Activated CD8-positive, alpha-beta memory T cell treated with anti-CD3 and anti-CD28 coated beads, Interleukin-2, amount 10 ng/mL, durations not matched to agents 7 days and 5 days (primary cell): Measurements from ENCODE around the gene LZIC. TPM values are rescaled to one million over a fixed set of nuclear protein-coding genes. Genes with fewer than 3 reads are reported as not detected.
A peak's percentile ranks its signal among the peaks of the same experiment; 100 is the strongest.

Experiments
- ATAC-seq: fragments of 150-1000 bp; cut with Tn5 transposase; one replicate; pipeline ENCODE4 v1.10.0; 2021; ENCODE audit warnings: moderate library complexity
- CTCF ChIA-PET: fragments of 350-600 bp; sonication (Branson Sonifier 250); formaldehyde crosslinking; loops from one replicate; lab custom pipeline; 2021; ENCODE audit warnings: antibody characterized with exemption; lab: Charles Lee
- DNase-seq: peaks from one replicate; pipeline ENCODE4 v3.0.0-alpha.2; 2020
- H3K27ac Mint-ChIP-seq: one replicate; pipeline ENCODE4 v1.8.0; 2021; ENCODE audit warnings: mild to moderate bottlenecking, mixed read lengths
- H3K27me3 Mint-ChIP-seq: one replicate; pipeline ENCODE4 v1.8.0; 2021; ENCODE audit warnings: mixed read lengths
- H3K36me3 Mint-ChIP-seq: one replicate; pipeline ENCODE4 v1.8.0; 2021; ENCODE audit warnings: mild to moderate bottlenecking, mixed read lengths
- H3K4me1 Mint-ChIP-seq: one replicate; pipeline ENCODE4 v1.8.0; 2021; ENCODE audit warnings: mixed read lengths
- H3K4me3 Mint-ChIP-seq: one replicate; pipeline ENCODE4 v1.8.0; 2021; ENCODE audit warnings: mild to moderate bottlenecking, moderate library complexity, mixed read lengths
- H3K9me3 Mint-ChIP-seq: one replicate; pipeline ENCODE4 v1.8.0; 2022; ENCODE audit warnings: low read depth, mixed read lengths
- microRNA-seq: library from miRNA; unstranded; fragments of <30 nt; microRNA quantifications from one replicate; pipeline ENCODE4 v1.2.0, GENCODE V29; 2022
- total RNA-seq, 2 experiments: library from RNA; stranded (reverse); gene quantifications; one replicate each; pipeline ENCODE4 v1.2.3, GENCODE V29; 2021

Gene LZIC
- total RNA-seq, 2 experiments from 2014 or later, result 25.0 to 27.7 TPM

DNA sequence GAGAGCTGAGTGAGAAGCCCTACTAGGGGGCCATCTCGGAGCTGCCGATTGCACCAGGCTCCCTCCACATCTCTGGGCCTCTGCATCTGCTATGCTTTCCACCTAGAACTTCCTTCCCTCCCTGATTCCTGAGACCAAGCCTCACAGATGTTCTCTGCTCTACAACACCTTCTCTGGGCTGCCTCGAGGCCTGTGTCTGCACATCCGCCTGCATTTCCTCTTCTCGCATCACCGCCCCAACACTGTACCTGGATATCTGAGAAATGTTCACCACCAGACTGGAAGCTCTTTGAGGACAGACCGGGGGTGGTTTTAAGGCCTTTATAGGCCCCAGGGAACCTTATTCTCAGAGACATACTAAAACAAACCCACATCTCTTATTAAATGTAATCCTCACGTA lies 53.8 kb downstream of the LZIC start:
- DNase-seq, result no peak
- no peaks in the 10 kb centered on the region for H3K27me3 Mint-ChIP-seq
- H3K9me3 Mint-ChIP-seq, result no peaks in the 10 kb centered on the region
- H3K4me1 Mint-ChIP-seq, result peaks cover 15% of the 10 kb centered on the region
- H3K27ac Mint-ChIP-seq, result no peak overlapping the region
- no peak overlapping the region for H3K4me3 Mint-ChIP-seq
- CTCF ChIA-PET, result interaction anchor here (4.1 kb wide), 1 partner anchor 16 kb away, joined by 15 read pairs; no protein-coding TSS in a partner anchor
- H3K36me3 Mint-ChIP-seq, result no peaks in the 10 kb centered on the region
- ATAC-seq, result no peak

- DNase-seq, result no peak
- Mint-ChIP-seq H3K27me3 (no peaks in the 10 kb centered on the region), H3K4me1 (peaks cover 13% of the 10 kb centered on the region), H3K27ac (no peak overlapping the region), H3K36me3 (no peaks in the 10 kb centered on the region), H3K4me3 (no peak overlapping the region), H3K9me3 (no peaks in the 10 kb centered on the region)
- CTCF ChIA-PET, result interaction anchor here (4.1 kb wide), 1 partner anchor 15 kb away, joined by 15 read pairs; no protein-coding TSS in a partner anchor
- no peak for ATAC-seq
Observed at GRCh38 chr1:9888886-9889285, 54.3 kb downstream of the LZIC start.

DNA sequence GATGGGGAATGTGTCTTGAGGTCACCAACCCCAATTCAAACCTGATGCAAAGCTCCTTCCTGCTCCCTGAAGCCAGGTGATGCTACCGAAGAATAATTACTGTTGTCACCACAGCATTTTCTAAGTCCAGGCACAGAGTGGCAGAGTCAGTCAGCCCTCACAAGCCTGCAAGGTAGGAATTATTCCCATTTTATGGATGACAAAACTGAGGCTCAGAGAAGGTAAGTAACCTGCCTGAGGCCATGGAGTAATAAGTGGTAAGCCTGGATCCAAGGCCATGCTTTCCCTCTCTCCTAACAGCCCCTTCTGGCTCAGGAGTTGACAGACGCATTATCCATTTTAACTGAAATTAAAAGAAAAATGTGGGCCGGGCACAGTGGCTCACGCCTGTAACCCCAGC lies 56.1 kb downstream of the LZIC start:
- H3K9me3 Mint-ChIP-seq, result no peaks in the 10 kb centered on the region
- CTCF ChIA-PET, result no interaction called here
- peaks cover 15% of the 10 kb centered on the region for H3K4me1 Mint-ChIP-seq
- ATAC-seq (no peak), DNase-seq (no peak)
- H3K27ac Mint-ChIP-seq, result no peak overlapping the region
- no peak overlapping the region for H3K4me3 Mint-ChIP-seq
- no peaks in the 10 kb centered on the region for H3K27me3 Mint-ChIP-seq
- H3K36me3 Mint-ChIP-seq, result no peaks in the 10 kb centered on the region

DNA sequence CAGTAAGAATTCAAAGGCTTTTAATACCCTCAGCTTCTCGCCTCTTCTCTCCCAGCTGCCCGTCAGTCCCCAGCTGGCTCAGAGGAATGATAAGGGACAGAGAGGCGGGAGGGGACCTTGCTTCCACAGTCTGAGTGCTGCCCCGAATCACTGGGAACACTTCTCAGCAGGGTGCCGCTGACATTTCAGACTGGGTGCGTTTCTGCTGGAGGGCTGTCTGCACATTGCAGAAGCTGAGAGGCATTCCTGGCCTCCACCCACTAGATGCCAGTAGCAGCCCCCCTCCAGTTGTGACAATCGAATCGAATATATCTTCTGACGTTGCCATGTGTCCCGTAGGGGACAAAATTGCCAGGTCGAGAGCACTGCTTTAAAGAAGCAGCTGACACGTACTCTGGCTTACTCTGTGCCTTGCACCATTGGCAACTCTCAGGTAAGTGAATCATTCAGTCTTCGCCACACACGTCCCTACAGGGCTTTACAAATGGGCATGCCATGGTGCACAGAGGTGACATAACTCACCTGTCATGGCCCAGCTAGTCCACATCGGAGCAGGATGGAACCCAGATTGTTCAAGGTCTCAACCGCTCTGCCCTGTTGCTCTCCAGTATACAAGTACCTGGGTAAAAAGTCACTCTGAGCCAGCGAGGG lies 57.0 kb downstream of the LZIC start:
- no peaks in the 10 kb centered on the region for H3K36me3 Mint-ChIP-seq
- DNase-seq, result no peak
- H3K4me1 Mint-ChIP-seq, result peaks cover 23% of the 10 kb centered on the region
- ATAC-seq, result no peak
- CTCF ChIA-PET, result no interaction called here
- no peaks in the 10 kb centered on the region for H3K9me3 Mint-ChIP-seq
- H3K27ac Mint-ChIP-seq, result no peak overlapping the region
- no peaks in the 10 kb centered on the region for H3K27me3 Mint-ChIP-seq
- no peak overlapping the region for H3K4me3 Mint-ChIP-seq

DNA sequence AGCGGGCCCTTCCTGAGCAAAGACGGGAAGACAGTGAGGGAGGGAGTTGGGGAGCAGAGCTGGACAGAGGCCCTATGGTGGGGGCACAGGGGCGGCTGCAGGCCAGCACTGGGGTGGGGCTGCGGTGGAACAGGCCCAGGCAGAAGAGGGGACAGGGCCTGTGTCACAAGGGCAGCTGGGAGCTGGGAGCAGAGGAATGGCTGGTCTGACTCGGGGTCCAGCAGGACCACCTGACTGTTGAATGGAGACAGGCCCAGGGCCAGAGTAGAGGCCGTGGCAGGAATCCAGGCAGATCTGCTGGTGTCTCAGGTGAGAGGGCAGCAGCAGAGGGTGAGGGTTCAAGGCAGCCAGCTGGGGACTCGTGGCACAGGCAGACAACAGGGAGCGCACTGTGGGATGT lies 58.4 kb downstream of the LZIC start:
- Mint-ChIP-seq H3K36me3 (no peaks in the 10 kb centered on the region), H3K27ac (peak overlapping the region; percentile 26), H3K9me3 (no peaks in the 10 kb centered on the region), H3K4me1 (peaks cover 25% of the 10 kb centered on the region), H3K4me3 (no peak overlapping the region), H3K27me3 (no peaks in the 10 kb centered on the region)
- ATAC-seq (no peak), DNase-seq (no peak)
- CTCF ChIA-PET, result interaction anchor here (1.4 to 3.4 kb wide), 3 partner anchors 9 to 99 kb away, joined by 3 to 11 read pairs (median 4); no protein-coding TSS in a partner anchor

DNA sequence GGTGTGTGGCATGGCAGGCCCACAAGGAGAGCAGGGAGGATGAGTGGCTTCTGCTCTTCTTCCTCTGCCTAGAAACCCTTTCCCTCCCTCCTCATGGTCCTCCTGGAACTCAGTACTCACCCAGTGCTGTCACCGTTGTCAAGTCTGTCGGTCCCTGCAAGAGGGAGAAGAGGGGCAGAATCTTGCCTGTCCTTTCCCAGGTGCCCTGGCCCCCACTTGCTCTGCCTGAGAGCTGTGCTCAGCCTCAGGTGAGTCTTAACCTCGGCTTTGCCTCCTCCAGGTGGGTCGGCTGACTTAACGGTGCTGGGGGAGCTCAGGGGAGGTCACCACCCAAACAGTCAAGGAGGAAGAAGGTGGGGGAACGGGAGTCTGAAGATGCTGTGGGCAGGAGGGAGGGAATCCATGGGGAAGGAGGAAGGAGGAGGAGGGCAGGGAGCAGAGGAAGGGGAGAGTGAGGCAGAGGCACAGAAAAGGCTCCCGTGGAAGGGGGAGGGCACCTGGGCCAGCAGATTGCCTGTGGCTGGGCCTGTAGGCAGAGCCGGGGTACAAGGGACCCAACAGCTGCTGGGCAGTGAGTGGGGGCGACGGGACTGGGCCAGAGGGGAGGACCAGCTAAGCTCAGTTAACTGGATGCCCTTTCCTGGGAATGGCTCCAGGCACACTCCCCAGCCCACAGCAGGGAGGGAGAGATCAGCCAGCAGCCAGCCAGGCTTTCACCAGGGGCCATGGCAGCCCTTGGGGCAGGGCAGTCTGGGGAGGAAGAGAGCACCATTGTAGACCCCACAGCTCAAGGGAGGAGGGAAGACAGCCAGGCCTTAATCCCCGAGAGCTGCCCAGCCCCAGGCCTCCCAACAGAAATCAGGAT lies 59.4 kb downstream of the LZIC start:
- H3K9me3 Mint-ChIP-seq, result no peaks in the 10 kb centered on the region
- H3K4me3 Mint-ChIP-seq, result no peak overlapping the region
- no peaks in the 10 kb centered on the region for H3K36me3 Mint-ChIP-seq
- no peak for DNase-seq
- ATAC-seq, result no peak
- CTCF ChIA-PET, result interaction anchor here (1.4 to 3.4 kb wide), 3 partner anchors 8 to 98 kb away, joined by 3 to 11 read pairs (median 4); no protein-coding TSS in a partner anchor
- H3K27ac Mint-ChIP-seq, result peak overlapping the region; percentile 87
- H3K27me3 Mint-ChIP-seq, result no peaks in the 10 kb centered on the region
- H3K4me1 Mint-ChIP-seq, result peaks cover 25% of the 10 kb centered on the region

GRCh38 chr1:9882945-9883303 lies 60.3 kb downstream of the LZIC start:
- H3K27ac Mint-ChIP-seq, result peak overlapping the region; percentile 87
- H3K36me3 Mint-ChIP-seq, result no peaks in the 10 kb centered on the region
- no peaks in the 10 kb centered on the region for H3K9me3 Mint-ChIP-seq
- H3K27me3 Mint-ChIP-seq, result no peaks in the 10 kb centered on the region
- DNase-seq, result no peak
- no peak for ATAC-seq
- peaks cover 25% of the 10 kb centered on the region for H3K4me1 Mint-ChIP-seq
- CTCF ChIA-PET, result interaction anchor here (0.6 to 3.4 kb wide), 9 partner anchors 8 to 768 kb away, joined by 3 to 11 read pairs (median 3); no protein-coding TSS in a partner anchor
- no peak overlapping the region for H3K4me3 Mint-ChIP-seq

GRCh38 chr1:9882296-9882944 lies 60.8 kb downstream of the LZIC start:
- no peaks in the 10 kb centered on the region for H3K9me3 Mint-ChIP-seq
- no peaks in the 10 kb centered on the region for H3K27me3 Mint-ChIP-seq
- H3K4me1 Mint-ChIP-seq, result peaks cover 25% of the 10 kb centered on the region
- peak; percentile 72 for DNase-seq
- H3K27ac Mint-ChIP-seq, result peak overlapping the region; percentile 87
- ATAC-seq, result peak; percentile 75
- CTCF ChIA-PET, result interaction anchor here (0.6 to 3.4 kb wide), 11 partner anchors 8 to 768 kb away, joined by 3 to 11 read pairs (median 3); no protein-coding TSS in a partner anchor
- peak overlapping the region; percentile 9 for H3K4me3 Mint-ChIP-seq
- no peaks in the 10 kb centered on the region for H3K36me3 Mint-ChIP-seq

GRCh38 chr1:9881838-9882249 lies 61.3 kb downstream of the LZIC start:
- H3K9me3 Mint-ChIP-seq, result no peaks in the 10 kb centered on the region
- no peaks in the 10 kb centered on the region for H3K36me3 Mint-ChIP-seq
- peaks cover 26% of the 10 kb centered on the region for H3K4me1 Mint-ChIP-seq
- CTCF ChIA-PET, result interaction anchor here (0.9 to 3.4 kb wide), 9 partner anchors 8 to 271 kb away, joined by 3 to 11 read pairs (median 3); no protein-coding TSS in a partner anchor
- peak; percentile 65 for ATAC-seq
- peak overlapping the region; percentile 9 for H3K4me3 Mint-ChIP-seq
- H3K27me3 Mint-ChIP-seq, result no peaks in the 10 kb centered on the region
- DNase-seq, result no peak
- H3K27ac Mint-ChIP-seq, result peak overlapping the region; percentile 87

Small RNAs within 50 kb of the gene (microRNA-seq; reads per million reads assigned to microRNA genes)
- gene MIR5697, result 4.3 reads per million, percentile 5 among the genes with 10 or more reads in this experiment

Other genes with a start within 250 kb of the LZIC start
- gene CLSTN1, start 119.4 kb downstream of the LZIC start, total RNA-seq, result 10 to 100 TPM; 81.5 to 99.3 TPM
- gene CTNNBIP1, start 33.1 kb downstream of the LZIC start, total RNA-seq, result 10 to 100 TPM; 10.9 to 15.8 TPM
- gene NMNAT1, start 84 bp upstream of the LZIC start, total RNA-seq, result 1 to 10 TPM; 6.5 to 10.0 TPM
- not detected for gene RBP7, start 53.8 kb upstream of the LZIC start, total RNA-seq
- 10 to 100 TPM; 28.7 to 30.4 TPM for gene UBE4B, start 89.6 kb upstream of the LZIC start, total RNA-seq